Calu3 (cell line): ENCODE data around the gene DCC. TPM values are rescaled to one million over a fixed set of nuclear protein-coding genes. Genes with fewer than 3 reads are reported as not detected.

Experiments
- BruUV-seq: library from RNA; stranded (reverse); fragments of 400-500 nt; replicated peaks from 2 replicates; lab custom pipeline; 2021; lab: Mats Ljungman, UMichigan
- CTCF ChIA-PET: fragments of 300-600 bp; sonication (Branson Sonifier 250); formaldehyde crosslinking; loops from one replicate; lab custom pipeline; 2022; ENCODE audit warnings: antibody characterized with exemption; lab: Charles Lee
- DNase-seq: peaks from one replicate; pipeline ENCODE4 v3.0.0; 2022
- H3K27ac Mint-ChIP-seq: one replicate; pipeline ENCODE4 v1.8.0; 2022; ENCODE audit warnings: mixed read lengths; ENCODE audit not compliant: unreplicated experiment
- H3K27me3 Mint-ChIP-seq: one replicate; pipeline ENCODE4 v1.8.0; 2022; ENCODE audit warnings: mixed read lengths; ENCODE audit not compliant: unreplicated experiment
- H3K36me3 Mint-ChIP-seq: one replicate; pipeline ENCODE4 v1.8.0; 2022; ENCODE audit warnings: mild to moderate bottlenecking, moderate library complexity, mixed read lengths; ENCODE audit not compliant: insufficient read depth, unreplicated experiment
- H3K4me1 Mint-ChIP-seq: one replicate; pipeline ENCODE4 v1.8.0; 2022; ENCODE audit warnings: mild to moderate bottlenecking, low read depth, mixed read lengths; ENCODE audit not compliant: unreplicated experiment
- H3K4me3 Mint-ChIP-seq: one replicate; pipeline ENCODE4 v1.8.0; 2022; ENCODE audit warnings: mild to moderate bottlenecking, low read depth, moderate library complexity, mixed read lengths; ENCODE audit not compliant: unreplicated experiment
- H3K9me3 Mint-ChIP-seq: one replicate; pipeline ENCODE4 v1.8.0; 2022; ENCODE audit warnings: low read depth, mixed read lengths; ENCODE audit not compliant: unreplicated experiment
- CTCF ChIP-seq: fragments of 200-600 bp; IDR thresholded peaks from one replicate; pipeline ENCODE4 v1.8.0; 2022; ENCODE audit warnings: antibody characterized with exemption; ENCODE audit not compliant: unreplicated experiment
- intact Hi-C: fragments of 100-400 bp; cut with micrococcal nuclease; formaldehyde crosslinking; loops from one replicate; pipeline ENCODE4 v1.10.0; 2022; ENCODE audit not compliant: unreplicated experiment
- total RNA-seq: library from RNA; stranded (reverse); gene quantifications from 2 replicates; pipeline ENCODE4 v1.2.3, GENCODE V29; 2022

The DCC gene
- total RNA-seq, 1 experiment from 2014 or later: not detected

- TF ChIP-seq CTCF: no peak
- Mint-ChIP-seq H3K27me3 (no peaks in the 10 kb centered on the region), H3K36me3 (no peaks in the 10 kb centered on the region), H3K27ac (no peak overlapping the region), H3K9me3 (peaks cover 6% of the 10 kb centered on the region), H3K4me1 (no peaks in the 10 kb centered on the region), H3K4me3 (no peak overlapping the region)
- no peak for DNase-seq
- BruUV-seq: no TSS peak
- intact Hi-C loops: no loop called here
- CTCF ChIA-PET: no interaction called here
Measured at GRCh38 chr18:53038608-53039007, 698.6 kb downstream of the DCC start.

GRCh38 chr18:53040286-53040685 is 700.3 kb downstream of the DCC start:
- no peaks in the 10 kb centered on the region for H3K36me3 Mint-ChIP-seq
- H3K9me3 Mint-ChIP-seq: peaks cover 6% of the 10 kb centered on the region
- H3K27ac Mint-ChIP-seq: no peak overlapping the region
- intact Hi-C loops: no loop called here
- H3K4me1 Mint-ChIP-seq: no peaks in the 10 kb centered on the region
- no peak for TF ChIP-seq CTCF
- CTCF ChIA-PET: interaction anchor here (0.6 kb wide), 1 partner anchor 222 kb away, joined by 3 read pairs; no protein-coding TSS in a partner anchor
- no peak overlapping the region for H3K4me3 Mint-ChIP-seq
- DNase-seq: no peak
- BruUV-seq: no TSS peak
- no peaks in the 10 kb centered on the region for H3K27me3 Mint-ChIP-seq

- Mint-ChIP-seq H3K27me3 (no peaks in the 10 kb centered on the region), H3K27ac (no peak overlapping the region), H3K9me3 (peaks cover 5% of the 10 kb centered on the region), H3K4me1 (no peaks in the 10 kb centered on the region), H3K4me3 (no peak overlapping the region), H3K36me3 (no peaks in the 10 kb centered on the region)
- no peak for DNase-seq
- no TSS peak for BruUV-seq
- CTCF ChIA-PET: no interaction called here
- intact Hi-C loops: no loop called here
- TF ChIP-seq CTCF: no peak
Measured at GRCh38 chr18:53056064-53056463, 716.1 kb downstream of the DCC start.

GRCh38 chr18:53070788-53071187 is 730.8 kb downstream of the DCC start:
- no peak for TF ChIP-seq CTCF
- intact Hi-C loops: no loop called here
- no peak overlapping the region for H3K4me3 Mint-ChIP-seq
- peaks cover 9% of the 10 kb centered on the region for H3K9me3 Mint-ChIP-seq
- CTCF ChIA-PET: no interaction called here
- BruUV-seq: no TSS peak
- H3K4me1 Mint-ChIP-seq: no peaks in the 10 kb centered on the region
- no peaks in the 10 kb centered on the region for H3K27me3 Mint-ChIP-seq
- H3K36me3 Mint-ChIP-seq: no peaks in the 10 kb centered on the region
- H3K27ac Mint-ChIP-seq: no peak overlapping the region
- no peak for DNase-seq
